ENCODE results near the gene SCUBE1. TPM values are rescaled to one million over a fixed set of nuclear protein-coding genes. Genes with fewer than 3 reads are reported as not detected.

The SCUBE1 gene
- total and polyA plus RNA-seq, 2 donors: 0.30 to 0.52 TPM

- H3K27ac ChIP-seq (ENCODE audit: low read depth in 1 of 2, low read length in 1 of 2): no peak overlapping the region
- no peak for DNase-seq (ENCODE audit: low read depth in 6 of 9, low spot score in 9 of 9)
- no peak overlapping the region for H3K4me3 ChIP-seq (ENCODE audit: low read length in 2 of 2)
- H3K27me3 ChIP-seq (ENCODE audit: control insufficient read depth in 2 of 2, insufficient read depth in 1 of 2, low read length in 1 of 2): peaks cover 0 to 2% of the 10 kb centered on the region in 2 donors
- no peaks in the 10 kb centered on the region for H3K36me3 ChIP-seq (ENCODE audit: control insufficient read depth in 2 of 2, insufficient read depth in 2 of 2, low read length in 1 of 2)
- H3K4me1 ChIP-seq (ENCODE audit: control insufficient read depth in 2 of 2, insufficient read depth in 2 of 2, low read length in 2 of 2): peaks cover 0 to 3% of the 10 kb centered on the region in 2 donors
- peaks cover 0 to 8% of the 10 kb centered on the region in 2 donors for H3K9me3 ChIP-seq (ENCODE audit: control insufficient read depth in 2 of 2, insufficient read depth in 1 of 2, low read length in 1 of 2)
These were observed 151.3 kb downstream of the SCUBE1 start for GRCh38 chr22:43191831-43192230.

DNA sequence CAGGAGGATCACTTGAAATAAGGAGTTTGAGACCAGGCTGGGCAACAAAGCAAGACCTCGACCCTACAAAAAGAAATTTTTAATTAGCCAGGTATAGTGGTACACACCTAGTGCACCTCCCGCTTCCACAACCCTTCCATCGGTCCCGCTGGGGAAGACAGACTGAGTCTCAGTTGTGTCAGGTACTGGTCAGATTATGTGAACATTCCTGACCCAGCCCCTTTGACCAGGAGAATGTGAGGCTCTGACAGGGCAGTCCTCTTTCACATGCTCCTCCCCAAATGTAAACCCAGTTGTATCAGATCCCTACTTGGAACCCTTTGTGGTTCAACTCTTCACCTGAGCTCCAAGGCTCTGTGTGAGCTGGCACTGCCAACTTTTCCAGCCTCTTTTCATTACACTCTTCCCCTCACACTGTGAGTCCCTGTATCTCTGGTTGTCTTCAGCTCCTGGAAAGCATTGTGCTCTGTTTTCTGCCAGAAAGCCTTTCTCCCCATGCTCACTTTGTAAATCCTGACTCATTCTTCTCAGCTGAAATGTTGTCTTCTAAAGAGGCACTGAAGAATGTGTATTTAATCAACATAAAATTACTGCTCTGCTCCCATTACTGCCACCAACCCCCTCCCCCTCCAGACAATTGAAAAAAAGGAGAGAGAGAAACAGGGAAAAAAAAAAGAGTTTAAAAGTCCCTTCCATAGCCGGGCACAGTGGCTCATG lies 154.2 kb downstream of the SCUBE1 start:
- DNase-seq (ENCODE audit: low read depth in 6 of 9, low spot score in 9 of 9): no peak
- H3K36me3 ChIP-seq (ENCODE audit: control insufficient read depth in 2 of 2, insufficient read depth in 2 of 2, low read length in 1 of 2): no peaks in the 10 kb centered on the region

DNA sequence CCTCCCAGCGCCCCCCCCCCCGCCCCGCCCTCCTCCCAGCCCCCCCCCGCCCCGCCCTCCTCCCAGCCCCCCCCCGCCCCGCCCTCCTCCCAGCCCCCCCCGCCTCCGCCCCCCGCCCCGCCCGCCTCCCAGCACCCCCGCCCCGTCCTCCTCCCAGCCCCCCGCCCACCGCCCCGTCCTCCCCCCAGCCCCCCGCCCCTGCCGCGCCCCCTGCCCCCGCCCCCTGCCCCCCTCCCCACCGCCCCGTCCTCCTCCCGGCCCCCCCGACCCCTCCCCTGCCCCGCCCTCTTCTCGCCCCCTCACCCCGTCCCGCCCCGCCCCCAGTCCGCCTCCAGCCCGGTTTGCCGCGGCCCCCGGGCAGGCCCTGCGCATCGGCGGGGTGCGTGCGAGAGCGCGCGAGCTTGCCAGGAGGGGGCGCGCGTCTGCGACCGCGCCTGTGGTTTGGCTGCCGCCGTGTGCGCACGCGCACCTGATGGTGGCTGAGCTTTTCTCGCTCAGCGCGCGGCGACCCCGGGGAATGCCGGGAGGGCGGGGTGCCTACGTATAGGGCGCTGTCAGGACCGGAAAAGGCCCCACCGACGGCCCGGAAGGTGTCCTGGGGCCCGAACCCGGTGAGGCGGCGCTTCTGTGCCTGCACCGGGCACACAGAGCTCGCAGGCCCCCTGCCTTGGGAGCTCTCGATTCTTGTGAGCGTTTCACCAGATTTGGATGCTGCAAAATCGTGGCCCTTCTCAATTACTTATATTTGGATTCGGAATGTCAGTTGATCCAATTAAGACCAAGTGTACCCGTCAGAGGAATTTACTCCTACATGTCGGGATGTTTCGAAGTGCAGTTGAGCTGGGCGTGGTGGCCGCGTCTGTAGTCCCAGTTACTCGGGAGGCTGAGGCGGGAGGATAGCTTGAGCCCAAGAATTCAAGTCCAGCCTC lies 155.7 kb downstream of the SCUBE1 start:
- 7% methylated on average over 63 of the region's 86 CpGs for WGBS
- peak overlapping the region; percentile 86 to 96 for H3K27ac ChIP-seq (ENCODE audit: low read depth in 1 of 2, low read length in 1 of 2)
- DNase-seq (ENCODE audit: low read depth in 6 of 9, low spot score in 9 of 9): peak; percentile 88 to 99 (median 97)

More for the DNA sequence above, 154.2 kb downstream of the SCUBE1 start:
- no peak overlapping the region for H3K4me3 ChIP-seq (ENCODE audit: low read length in 2 of 2)
- 98% methylated on average over 5 of the region's 5 CpGs for WGBS
- no peak overlapping the region for H3K27ac ChIP-seq (ENCODE audit: low read depth in 1 of 2, low read length in 1 of 2)
- H3K9me3 ChIP-seq (ENCODE audit: control insufficient read depth in 2 of 2, insufficient read depth in 1 of 2, low read length in 1 of 2): peaks cover 0 to 8% of the 10 kb centered on the region in 2 donors
- peaks cover 0 to 2% of the 10 kb centered on the region in 2 donors for H3K27me3 ChIP-seq (ENCODE audit: control insufficient read depth in 2 of 2, insufficient read depth in 1 of 2, low read length in 1 of 2)
- peaks cover 4 to 16% of the 10 kb centered on the region in 2 donors for H3K4me1 ChIP-seq (ENCODE audit: control insufficient read depth in 2 of 2, insufficient read depth in 2 of 2, low read length in 2 of 2)

DNA sequence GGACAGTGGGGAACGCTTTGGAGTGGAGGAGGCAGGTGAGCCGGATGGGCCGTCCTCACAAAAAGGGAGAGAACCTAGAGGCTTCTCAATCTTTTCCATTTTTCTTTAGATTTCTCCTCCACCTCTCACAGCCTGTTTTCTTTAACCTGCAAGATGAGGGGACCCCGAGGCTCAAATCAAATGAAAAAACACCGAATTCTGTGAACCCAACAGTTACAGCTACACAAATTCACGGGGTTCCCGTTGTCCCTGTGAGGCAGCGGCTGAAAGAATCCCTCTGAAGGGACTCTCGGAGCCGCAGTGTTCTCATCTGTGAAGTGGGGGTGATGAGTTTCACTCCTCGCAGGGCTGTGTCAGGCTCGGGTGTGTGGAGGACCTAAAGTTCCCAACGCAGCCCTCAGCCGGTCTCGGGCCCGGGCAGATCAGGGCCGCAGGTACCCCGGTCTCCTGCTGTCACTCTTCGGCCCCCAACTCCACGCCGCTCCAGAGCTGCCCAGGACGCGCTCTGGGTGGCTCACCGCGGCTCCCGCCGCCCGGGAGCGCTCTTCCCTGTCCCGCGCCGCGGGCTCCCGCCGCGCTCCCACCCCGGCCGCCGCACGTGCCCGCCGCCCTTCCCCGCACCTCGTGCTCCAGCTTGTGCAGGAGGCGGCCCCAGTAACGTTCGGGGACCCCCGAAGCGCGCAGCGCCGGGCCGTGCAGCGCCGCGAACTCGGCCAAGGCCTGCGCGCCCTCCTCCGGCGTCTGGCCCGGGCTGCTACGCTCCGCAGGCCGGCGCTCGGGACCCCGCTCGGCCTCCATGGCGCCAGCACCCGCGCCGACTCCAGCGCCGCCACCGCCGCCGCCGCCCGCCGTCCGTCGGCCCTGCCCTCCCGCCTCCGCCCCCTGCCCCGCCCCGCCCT lies 156.7 kb downstream of the SCUBE1 start, which contains the start of gene TTLL12:
TSS of gene TTLL12 (minus strand) at position 863 of the 899 bp plus-strand sequence. CDS start at position 798, 65 bp downstream.
- H3K4me3 ChIP-seq (ENCODE audit: low read length in 2 of 2): peak within 1 kb of the TSS; percentile 50 to 72
- peaks cover 0 to 8% of the 10 kb centered on the region in 2 donors for H3K9me3 ChIP-seq (ENCODE audit: control insufficient read depth in 2 of 2, insufficient read depth in 1 of 2, low read length in 1 of 2)
- peaks cover 4 to 16% of the 10 kb centered on the region in 2 donors for H3K4me1 ChIP-seq (ENCODE audit: control insufficient read depth in 2 of 2, insufficient read depth in 2 of 2, low read length in 2 of 2)
- WGBS: 3% methylated on average over 84 of the region's 87 CpGs
- H3K27ac ChIP-seq (ENCODE audit: low read depth in 1 of 2, low read length in 1 of 2): peak within 1 kb of the TSS; percentile 86 to 96
- peak in 8 of 9 donors; percentile 8 to 67 (median 30) for DNase-seq (ENCODE audit: low read depth in 6 of 9, low spot score in 9 of 9)
- peaks cover 0 to 5% of the 10 kb centered on the region in 2 donors for H3K36me3 ChIP-seq (ENCODE audit: control insufficient read depth in 2 of 2, insufficient read depth in 2 of 2, low read length in 1 of 2)
- peaks cover 0 to 2% of the 10 kb centered on the region in 2 donors for H3K27me3 ChIP-seq (ENCODE audit: control insufficient read depth in 2 of 2, insufficient read depth in 1 of 2, low read length in 1 of 2)

More for the DNA sequence above, 155.7 kb downstream of the SCUBE1 start:
- Histone ChIP-seq H3K9me3 (ENCODE audit: control insufficient read depth in 2 of 2, insufficient read depth in 1 of 2, low read length in 1 of 2) (peaks cover 0 to 8% of the 10 kb centered on the region in 2 donors), H3K4me1 (ENCODE audit: control insufficient read depth in 2 of 2, insufficient read depth in 2 of 2, low read length in 2 of 2) (peaks cover 4 to 16% of the 10 kb centered on the region in 2 donors), H3K27me3 (ENCODE audit: control insufficient read depth in 2 of 2, insufficient read depth in 1 of 2, low read length in 1 of 2) (peaks cover 0 to 2% of the 10 kb centered on the region in 2 donors), H3K4me3 (ENCODE audit: low read length in 2 of 2) (peak overlapping the region; percentile 48 to 64), H3K36me3 (ENCODE audit: control insufficient read depth in 2 of 2, insufficient read depth in 2 of 2, low read length in 1 of 2) (peaks cover 0 to 3% of the 10 kb centered on the region in 2 donors)

DNA sequence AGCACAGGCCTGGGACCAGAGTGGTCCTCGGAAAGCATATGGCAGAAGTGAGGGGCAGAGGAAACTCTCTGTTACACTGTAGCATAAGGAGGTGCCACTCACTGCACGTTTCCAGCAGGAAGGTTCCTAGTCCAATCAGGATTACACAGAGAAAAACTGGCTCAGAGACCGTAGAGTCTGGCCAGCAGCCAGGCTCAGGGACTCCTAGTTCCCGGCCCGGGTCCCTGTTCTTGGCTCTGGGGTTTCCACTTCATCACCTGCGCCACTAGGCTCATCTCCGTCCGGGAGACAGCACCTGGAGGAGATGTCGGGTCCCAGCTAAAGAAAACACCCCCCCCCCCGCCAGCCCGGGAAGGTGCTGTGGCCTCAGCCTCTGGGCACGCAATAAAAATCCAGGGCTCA lies 157.3 kb downstream of the SCUBE1 start:
- peaks cover 0 to 10% of the 10 kb centered on the region in 2 donors for H3K36me3 ChIP-seq (ENCODE audit: control insufficient read depth in 2 of 2, insufficient read depth in 2 of 2, low read length in 1 of 2)
- H3K4me1 ChIP-seq (ENCODE audit: control insufficient read depth in 2 of 2, insufficient read depth in 2 of 2, low read length in 2 of 2): peaks cover 4 to 16% of the 10 kb centered on the region in 2 donors
- DNase-seq (ENCODE audit: low read depth in 6 of 9, low spot score in 9 of 9): peak in 1 of 9 donors; percentile 8
- peaks cover 0 to 5% of the 10 kb centered on the region in 2 donors for H3K9me3 ChIP-seq (ENCODE audit: control insufficient read depth in 2 of 2, insufficient read depth in 1 of 2, low read length in 1 of 2)
- H3K4me3 ChIP-seq (ENCODE audit: low read length in 2 of 2): peak overlapping the region in 1 of 2 donors; percentile 50
- WGBS: 69% methylated on average over 12 of the region's 12 CpGs
- H3K27me3 ChIP-seq (ENCODE audit: control insufficient read depth in 2 of 2, insufficient read depth in 1 of 2, low read length in 1 of 2): peaks cover 0 to 2% of the 10 kb centered on the region in 2 donors
- H3K27ac ChIP-seq (ENCODE audit: low read depth in 1 of 2, low read length in 1 of 2): no peak overlapping the region

DNA sequence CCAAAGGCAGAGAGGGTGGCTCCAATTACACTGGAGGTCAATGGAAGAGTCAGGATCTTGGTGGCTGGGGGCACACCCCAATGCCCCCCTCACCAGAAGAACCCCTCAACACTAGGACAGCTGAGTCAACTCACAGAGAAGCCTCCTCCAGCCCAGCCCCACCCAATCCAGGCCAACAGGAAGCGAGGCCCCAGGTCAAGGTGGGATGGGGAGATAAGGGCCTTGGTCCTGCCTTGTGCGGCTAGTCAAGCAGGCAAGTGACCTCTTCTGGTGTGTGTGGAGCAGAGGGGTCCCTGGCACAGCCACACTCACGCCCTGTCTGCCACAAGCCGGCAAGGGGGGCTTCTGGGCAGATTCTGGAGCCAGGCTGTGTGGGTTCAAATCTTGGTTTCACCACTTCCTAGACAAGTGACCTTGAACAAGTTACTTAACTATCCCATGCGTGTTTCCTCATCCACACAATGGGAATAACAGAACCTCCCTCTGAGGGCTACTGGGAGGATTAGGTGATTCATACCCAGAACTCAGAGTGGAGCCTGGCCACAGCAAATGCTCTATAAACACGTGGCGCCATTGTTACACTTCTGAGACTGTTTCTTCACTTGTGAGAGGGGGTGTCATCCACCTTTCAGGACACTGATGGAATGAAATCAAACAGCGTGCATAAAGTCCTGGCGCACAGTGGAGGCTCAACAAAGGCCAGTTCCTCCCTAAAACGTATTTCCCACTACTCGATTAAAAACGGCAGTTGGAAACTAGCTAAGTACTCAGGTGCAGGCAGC lies 159.5 kb downstream of the SCUBE1 start:
- Histone ChIP-seq H3K4me3 (ENCODE audit: low read length in 2 of 2) (no peak overlapping the region), H3K9me3 (ENCODE audit: control insufficient read depth in 2 of 2, insufficient read depth in 1 of 2, low read length in 1 of 2) (peaks cover 0 to 9% of the 10 kb centered on the region in 2 donors), H3K27ac (ENCODE audit: low read depth in 1 of 2, low read length in 1 of 2) (no peak overlapping the region), H3K27me3 (ENCODE audit: control insufficient read depth in 2 of 2, insufficient read depth in 1 of 2, low read length in 1 of 2) (no peaks in the 10 kb centered on the region), H3K36me3 (ENCODE audit: control insufficient read depth in 2 of 2, insufficient read depth in 2 of 2, low read length in 1 of 2) (peaks cover 12 to 27% of the 10 kb centered on the region in 2 donors), H3K4me1 (ENCODE audit: control insufficient read depth in 2 of 2, insufficient read depth in 2 of 2, low read length in 2 of 2) (peaks cover 4 to 16% of the 10 kb centered on the region in 2 donors)
- 93% methylated on average over 12 of the region's 12 CpGs for WGBS
- DNase-seq (ENCODE audit: low read depth in 6 of 9, low spot score in 9 of 9): no peak

- no peak for DNase-seq (ENCODE audit: low read depth in 6 of 9, low spot score in 9 of 9)
- Histone ChIP-seq H3K27me3 (ENCODE audit: control insufficient read depth in 2 of 2, insufficient read depth in 1 of 2, low read length in 1 of 2) (no peaks in the 10 kb centered on the region), H3K4me3 (ENCODE audit: low read length in 2 of 2) (no peak overlapping the region), H3K36me3 (ENCODE audit: control insufficient read depth in 2 of 2, insufficient read depth in 2 of 2, low read length in 1 of 2) (peaks cover 14 to 30% of the 10 kb centered on the region in 2 donors), H3K27ac (ENCODE audit: low read depth in 1 of 2, low read length in 1 of 2) (no peak overlapping the region), H3K4me1 (ENCODE audit: control insufficient read depth in 2 of 2, insufficient read depth in 2 of 2, low read length in 2 of 2) (peaks cover 4 to 13% of the 10 kb centered on the region in 2 donors), H3K9me3 (ENCODE audit: control insufficient read depth in 2 of 2, insufficient read depth in 1 of 2, low read length in 1 of 2) (peaks cover 0 to 9% of the 10 kb centered on the region in 2 donors)
- 98% methylated on average over 17 of the region's 17 CpGs for WGBS
These were observed 160.4 kb downstream of the SCUBE1 start for GRCh38 chr22:43182726-43183125.

- Histone ChIP-seq H3K27me3 (ENCODE audit: control insufficient read depth in 2 of 2, insufficient read depth in 1 of 2, low read length in 1 of 2) (no peaks in the 10 kb centered on the region), H3K36me3 (ENCODE audit: control insufficient read depth in 2 of 2, insufficient read depth in 2 of 2, low read length in 1 of 2) (peaks cover 14 to 30% of the 10 kb centered on the region in 2 donors), H3K4me3 (ENCODE audit: low read length in 2 of 2) (no peak overlapping the region), H3K27ac (ENCODE audit: low read depth in 1 of 2, low read length in 1 of 2) (no peak overlapping the region), H3K9me3 (ENCODE audit: control insufficient read depth in 2 of 2, insufficient read depth in 1 of 2, low read length in 1 of 2) (peaks cover 0 to 8% of the 10 kb centered on the region in 2 donors), H3K4me1 (ENCODE audit: control insufficient read depth in 2 of 2, insufficient read depth in 2 of 2, low read length in 2 of 2) (peaks cover 4 to 13% of the 10 kb centered on the region in 2 donors)
- WGBS: 98% methylated on average over 10 of the region's 10 CpGs
- no peak for DNase-seq (ENCODE audit: low read depth in 6 of 9, low spot score in 9 of 9)
These were observed 161.1 kb downstream of the SCUBE1 start for GRCh38 chr22:43182118-43182517.

All from thymus (tissue), 11 donors.